ENCODE results near the gene SYS1.

Gene SYS1

GRCh38 chr20:45358282-45359068 lies 4.5 kb upstream of the SYS1 start:
- no peak for FAIRE-seq

GRCh38 chr20:45359069-45359405 lies 3.9 kb upstream of the SYS1 start:
- no peak for FAIRE-seq

- FAIRE-seq, result no peak
These were observed 3.4 kb upstream of the SYS1 start for GRCh38 chr20:45359406-45360148.

- no peak for FAIRE-seq
These were observed 1.2 kb upstream of the SYS1 start for GRCh38 chr20:45361793-45362192.

GRCh38 chr20:45363611-45364492 lies 896 bp downstream of the SYS1 start:
- no peak for FAIRE-seq

GRCh38 chr20:45365444-45365970 lies 2.6 kb downstream of the SYS1 start:
- FAIRE-seq, result no peak

- no peak for FAIRE-seq
These were observed 3.2 kb downstream of the SYS1 start for GRCh38 chr20:45366192-45366591.

GRCh38 chr20:45366631-45367030 lies 3.7 kb downstream of the SYS1 start:
- FAIRE-seq, result no peak

GRCh38 chr20:45367126-45367525 lies 4.2 kb downstream of the SYS1 start:
- FAIRE-seq, result no peak

- no peak for FAIRE-seq
These were observed 5.4 kb downstream of the SYS1 start for GRCh38 chr20:45368221-45368980.

GRCh38 chr20:45370571-45371160 lies 7.7 kb downstream of the SYS1 start:
- FAIRE-seq, result no peak

- FAIRE-seq, result no peak
These were observed 9.3 kb downstream of the SYS1 start for GRCh38 chr20:45372241-45372640.

GRCh38 chr20:45372646-45373352 lies 9.8 kb downstream of the SYS1 start:
- no peak for FAIRE-seq

GRCh38 chr20:45373353-45374100 lies 10.6 kb downstream of the SYS1 start:
- FAIRE-seq, result no peak

GRCh38 chr20:45374101-45374467 lies 11.1 kb downstream of the SYS1 start:
- FAIRE-seq, result no peak

GRCh38 chr20:45374966-45375365 lies 12.0 kb downstream of the SYS1 start:
- no peak for FAIRE-seq

- no peak for FAIRE-seq
These were observed 14.3 kb downstream of the SYS1 start for GRCh38 chr20:45377269-45377668.

- no peak for FAIRE-seq
These were observed 15.2 kb downstream of the SYS1 start, which contains the start of gene TP53TG5 for GRCh38 chr20:45378191-45378590. Gene TP53TG5 (minus strand): TSS chr20:45378325. CDS start chr20:45378236, 89 bp downstream.

- no peak for FAIRE-seq
These were observed 24.3 kb downstream of the SYS1 start for GRCh38 chr20:45387274-45387673.

- no peak for FAIRE-seq
These were observed 28.0 kb downstream of the SYS1 start for GRCh38 chr20:45390931-45391330.

- FAIRE-seq, result no peak
These were observed 28.6 kb downstream of the SYS1 start for GRCh38 chr20:45391559-45391958.
